Adipose tissue (tissue), 3 donors: ENCODE measurements around the gene GGT5. TPM values are rescaled to one million over a fixed set of nuclear protein-coding genes. Genes with fewer than 3 reads are reported as not detected.
"Not testable (repeated sequence)": the region's sequence is repeated elsewhere in the genome, so short reads cannot be mapped to it uniquely, and the experiment has no call there.

ENCODE experiments used
- H3K27ac ChIP-seq: one replicate; pipeline ENCODE4 v1.5.1; 2013; ENCODE audit warnings: low read depth, low read length
- WGBS, 3 donors: extraction: QIAGEN DNeasy Blood & Tissue Kit; methylation state at CpG; one replicate each; pipeline ENCODE4 v1.1.7; 2013; 5-methylcytosine and 5-hydroxymethylcytosine counted together
- polyA plus RNA-seq, 3 donors: library from polyadenylated mRNA; stranded (reverse); fragments of 200-250 nt; gene quantifications; one replicate each; pipeline ENCODE4 v1.2.3, GENCODE V29; 2013
- donor health status: healthy with polysubstance abuse.
- donor health status: Bipolar disorder and iron deficiency.
- donor health status: healthy.

The GGT5 gene
- polyA plus RNA-seq, 3 donors: 15.7 to 68.7 (median 51.3) TPM

DNA sequence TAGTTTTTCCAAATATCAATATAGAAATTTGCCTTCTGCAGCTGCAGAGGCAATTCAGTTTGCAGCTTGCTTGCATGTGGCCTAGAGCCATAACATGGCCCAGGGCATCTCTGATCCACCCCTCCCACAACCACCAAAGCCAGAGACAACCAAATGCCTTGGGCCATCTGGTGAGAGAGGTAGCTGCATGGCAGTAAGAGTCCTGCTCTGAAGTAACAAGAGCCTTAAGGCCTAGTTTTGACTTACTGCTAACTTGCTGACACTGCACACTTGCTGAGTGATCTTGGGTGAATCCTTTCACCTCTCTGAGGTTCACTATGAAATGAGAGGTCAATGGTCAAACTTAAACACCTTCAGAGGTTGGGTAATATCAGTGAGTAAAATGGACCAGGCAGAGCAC lies 20.9 kb upstream of the GGT5 start:
- no peak overlapping the region for H3K27ac ChIP-seq

DNA sequence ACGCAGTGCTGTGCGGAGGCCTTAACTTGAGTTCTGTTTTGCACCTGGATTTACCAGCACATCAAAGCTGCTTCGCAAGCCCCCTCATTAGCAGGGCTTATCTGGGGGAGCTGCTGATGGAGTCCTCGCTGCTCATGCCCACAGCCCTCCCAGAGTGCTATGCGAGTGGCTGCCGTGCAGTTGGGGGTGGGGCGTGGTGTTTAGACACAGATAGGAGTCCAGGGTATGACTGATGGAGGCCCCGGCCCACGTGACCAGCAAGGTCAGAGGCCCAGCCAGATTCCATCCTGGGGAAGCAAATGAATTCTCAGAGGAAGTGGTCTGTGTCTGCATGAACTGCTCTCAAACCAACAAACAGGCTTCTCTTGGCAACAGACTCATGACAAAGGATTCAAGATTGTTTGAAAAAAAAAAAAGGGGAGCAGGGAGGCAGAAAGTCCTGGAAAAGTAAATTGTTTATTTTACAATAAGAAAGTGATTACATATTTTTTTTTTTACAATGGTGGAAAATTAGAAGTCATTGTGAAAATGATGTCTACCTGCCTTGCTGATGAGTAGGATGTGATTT lies 19.5 kb upstream of the GGT5 start:
- WGBS, 3 donors: 67 to 86% (median 81%) methylated on average over 2 to 3 of the region's 9 CpGs
- H3K27ac ChIP-seq: not testable (repeated sequence)

DNA sequence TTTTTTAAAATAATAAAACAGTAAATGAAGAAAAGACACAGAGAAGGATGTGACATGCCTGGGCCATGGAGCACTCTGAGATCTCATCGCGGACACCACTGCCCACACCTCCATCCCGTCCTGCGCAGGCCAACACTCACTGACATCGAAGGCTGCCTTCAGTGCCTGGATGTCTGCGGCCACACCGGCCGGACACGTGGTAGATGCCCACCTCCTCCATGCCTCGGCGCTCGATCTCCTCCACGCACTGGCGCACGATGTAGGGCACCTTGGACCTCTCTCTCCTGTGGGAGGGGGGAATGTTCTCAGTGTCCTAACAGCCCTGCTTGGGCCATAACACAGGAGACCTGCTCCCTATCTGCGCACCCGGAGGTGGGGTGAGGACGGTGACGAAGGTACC lies 18.6 kb upstream of the GGT5 start:
- not testable (repeated sequence) for H3K27ac ChIP-seq
- WGBS, 3 donors: 96 to 97% (median 96%) methylated on average over 13 to 17 of the region's 19 CpGs

DNA sequence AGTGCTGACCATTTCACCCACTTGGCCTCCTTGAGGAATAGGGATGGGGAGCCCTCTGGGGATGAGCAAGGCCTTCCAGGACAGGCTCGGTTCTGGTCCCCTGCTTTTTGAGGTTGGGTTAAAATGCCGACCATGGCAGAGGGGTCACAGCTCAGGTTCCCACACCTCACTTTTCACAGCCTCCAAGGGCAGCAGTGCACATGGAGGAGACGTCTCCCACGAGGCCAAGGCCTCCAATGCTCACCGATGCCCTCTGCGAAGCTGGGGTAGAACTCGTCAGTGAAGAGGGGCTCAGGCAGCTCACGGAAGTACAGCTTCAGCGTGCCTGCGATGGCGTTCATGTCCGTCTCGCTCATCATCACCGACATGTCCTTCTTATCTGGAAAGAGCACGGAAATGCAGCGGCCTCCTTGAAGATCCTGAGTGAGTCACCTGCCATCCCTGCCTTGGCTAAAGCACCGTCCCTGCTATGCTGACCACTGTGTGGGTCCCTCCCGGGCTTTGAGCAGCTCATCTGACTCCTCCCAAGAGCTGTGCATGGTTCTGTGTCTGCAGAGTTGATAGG lies 17.4 kb upstream of the GGT5 start:
- 88 to 92% (median 91%) methylated on average over 18 of the region's 18 CpGs for WGBS, 3 donors
- H3K27ac ChIP-seq: not testable (repeated sequence)

DNA sequence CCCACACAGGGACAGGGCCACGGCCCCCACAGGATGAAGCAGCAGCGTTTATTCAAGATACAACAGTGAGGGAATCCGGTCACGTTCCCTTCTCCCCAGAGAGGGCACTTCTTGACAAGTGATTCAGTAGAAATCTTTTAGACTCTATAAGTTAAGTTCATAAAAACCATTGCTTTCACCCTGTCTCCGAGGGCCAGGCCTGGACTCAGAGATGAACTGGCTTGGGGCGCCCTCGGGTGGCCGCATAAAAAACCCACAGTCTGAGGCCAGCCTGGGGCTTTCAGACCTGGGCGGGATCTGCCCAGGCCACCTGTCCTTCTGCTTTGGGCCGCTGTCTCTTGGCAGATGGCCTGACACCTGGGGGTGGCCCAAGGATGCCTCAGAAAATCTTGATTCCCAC lies 14.6 kb upstream of the GGT5 start:
- H3K27ac ChIP-seq: not testable (repeated sequence)
- 0 to 15% (median 3%) methylated on average over 4 to 7 of the region's 10 CpGs for WGBS, 3 donors

DNA sequence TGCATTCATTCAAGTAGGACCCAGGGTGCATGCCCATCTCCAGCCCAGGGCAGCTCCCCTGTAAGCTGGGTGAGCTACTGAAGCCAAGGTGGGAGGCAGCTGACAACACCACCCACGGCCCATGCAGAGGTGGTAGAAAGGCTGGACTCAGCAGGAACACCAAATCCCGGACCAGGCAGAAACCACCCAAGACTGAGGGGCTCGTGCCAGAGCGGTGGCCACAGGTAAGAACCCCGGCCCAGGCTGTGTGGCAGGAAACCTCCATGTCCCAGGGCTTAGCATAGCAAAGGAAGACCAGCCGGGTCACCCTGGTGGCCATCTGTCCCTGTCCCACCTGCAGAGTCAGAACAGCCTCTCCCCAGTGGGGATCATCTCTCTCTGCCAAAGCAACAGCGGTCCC lies 11.9 kb upstream of the GGT5 start:
- whole genome bisulfite sequencing, 3 donors: 93 to 95% (median 94%) methylated on average over 6 of the region's 7 CpGs
- H3K27ac ChIP-seq: not testable (repeated sequence)

DNA sequence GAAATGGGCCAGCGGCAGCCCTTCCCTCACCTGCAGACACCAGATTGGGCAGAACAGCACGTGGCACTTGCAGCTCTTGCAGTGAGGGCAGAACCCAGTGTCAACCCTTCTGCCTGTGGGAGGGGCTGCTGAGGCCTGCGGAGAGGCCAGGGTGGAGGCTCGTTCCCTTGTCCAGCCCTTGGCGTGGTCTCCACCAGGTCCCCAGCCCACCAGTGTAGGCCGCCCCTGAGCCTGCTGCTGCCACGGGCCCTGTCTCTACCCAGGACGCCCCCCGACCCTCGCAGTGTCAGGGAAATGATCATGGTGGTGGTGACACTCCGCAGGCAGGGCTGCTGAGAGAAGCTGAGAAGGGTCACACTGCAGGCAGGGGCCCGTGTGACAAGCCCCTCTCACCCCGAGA lies 11.3 kb upstream of the GGT5 start:
- 88 to 95% (median 89%) methylated on average over 7 to 12 of the region's 13 CpGs for WGBS, 3 donors
- not testable (repeated sequence) for H3K27ac ChIP-seq

DNA sequence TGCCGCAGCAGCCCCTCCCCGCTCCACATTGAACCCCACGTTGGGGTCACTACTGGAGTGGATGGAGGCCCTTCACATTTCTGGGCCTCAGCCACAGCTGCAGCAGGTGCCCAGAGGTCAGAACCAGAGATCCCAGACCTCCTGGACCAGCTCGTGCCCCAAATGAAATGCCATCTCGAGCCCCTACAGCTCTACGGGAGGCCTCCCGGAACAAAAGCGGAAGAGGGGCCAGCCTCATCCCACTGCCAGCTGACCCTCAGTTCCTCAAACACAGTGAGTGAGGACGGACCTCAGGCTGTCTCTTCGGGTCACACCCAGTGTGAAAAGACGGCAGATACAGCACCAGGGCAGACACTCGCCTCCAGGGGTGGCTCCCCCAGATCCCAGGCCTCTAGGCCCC lies 8.2 kb upstream of the GGT5 start:
- not testable (repeated sequence) for H3K27ac ChIP-seq
- WGBS, 3 donors: 89 to 93% (median 92%) methylated on average over 11 to 12 of the region's 12 CpGs

DNA sequence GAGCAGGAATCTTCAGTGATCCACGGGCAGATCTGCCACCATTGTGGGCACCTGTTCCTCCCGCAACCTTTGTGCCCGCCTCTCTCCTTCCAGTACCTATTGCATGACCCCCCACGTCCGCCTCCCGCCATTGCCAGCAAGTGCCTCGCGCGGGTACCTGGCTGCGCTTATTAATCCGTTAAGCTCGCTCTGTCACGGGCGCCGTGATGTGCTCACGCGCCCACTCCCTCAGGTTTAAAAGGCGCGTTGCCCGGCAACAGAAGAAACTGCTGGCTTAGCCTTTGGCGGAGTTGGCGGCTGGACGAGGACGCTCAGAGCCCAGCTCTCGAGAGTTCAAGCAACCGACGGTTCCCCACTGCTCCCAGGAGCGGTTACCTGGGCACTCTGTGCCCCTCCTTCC lies 6.4 kb upstream of the GGT5 start:
- WGBS, 3 donors: 90 to 94% methylated on average over 7 to 19 of the region's 28 CpGs; no CpG with 5 or more reads in 1 of the 3 donors

DNA sequence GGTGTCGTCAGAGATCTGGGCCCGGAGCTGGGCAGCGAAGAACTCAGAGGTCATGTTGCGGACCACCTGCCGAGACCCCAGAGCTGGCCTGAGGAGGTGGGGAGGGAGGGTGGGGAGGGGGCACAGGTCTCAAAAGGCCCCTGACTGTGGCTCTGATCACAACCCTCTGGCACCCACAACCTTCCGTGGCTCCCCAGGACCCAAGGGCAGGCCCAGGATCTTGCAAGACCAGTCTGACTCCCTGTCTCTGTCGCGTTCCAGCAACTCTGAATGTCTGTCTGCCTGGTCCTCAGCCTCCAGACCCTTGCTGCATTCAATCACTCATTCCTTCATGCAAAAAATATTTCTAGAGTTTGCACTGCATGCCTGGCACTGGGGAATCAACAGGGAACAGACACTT lies 4.5 kb upstream of the GGT5 start:
- H3K27ac ChIP-seq: not testable (repeated sequence)
- 61 to 96% (median 92%) methylated on average over 3 to 7 of the region's 8 CpGs for WGBS, 3 donors

More for the DNA sequence above, 6.4 kb upstream of the GGT5 start:
- H3K27ac ChIP-seq: not testable (repeated sequence)

DNA sequence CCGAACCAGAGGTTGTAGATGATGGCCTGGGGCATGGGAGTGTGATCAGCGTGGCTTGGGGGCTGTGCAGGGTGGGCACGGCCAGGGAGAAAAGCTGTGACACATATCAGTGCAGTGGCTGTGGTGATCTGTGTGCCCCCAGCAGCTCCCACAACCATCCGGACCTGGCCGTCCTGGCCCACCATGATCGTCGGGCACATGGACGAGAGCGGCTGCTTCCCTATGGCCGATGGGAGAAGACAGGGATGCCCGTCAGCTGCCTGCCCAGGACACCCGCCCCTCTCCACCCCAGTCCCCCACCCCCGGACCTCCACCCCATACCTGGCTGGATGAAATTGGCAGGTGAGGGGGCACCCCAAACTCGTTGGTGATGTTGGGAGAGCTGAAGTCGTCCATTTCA lies 3.7 kb upstream of the GGT5 start:
- H3K27ac ChIP-seq: not testable (repeated sequence)
- 89 to 93% (median 92%) methylated on average over 8 to 15 of the region's 15 CpGs for WGBS, 3 donors

DNA sequence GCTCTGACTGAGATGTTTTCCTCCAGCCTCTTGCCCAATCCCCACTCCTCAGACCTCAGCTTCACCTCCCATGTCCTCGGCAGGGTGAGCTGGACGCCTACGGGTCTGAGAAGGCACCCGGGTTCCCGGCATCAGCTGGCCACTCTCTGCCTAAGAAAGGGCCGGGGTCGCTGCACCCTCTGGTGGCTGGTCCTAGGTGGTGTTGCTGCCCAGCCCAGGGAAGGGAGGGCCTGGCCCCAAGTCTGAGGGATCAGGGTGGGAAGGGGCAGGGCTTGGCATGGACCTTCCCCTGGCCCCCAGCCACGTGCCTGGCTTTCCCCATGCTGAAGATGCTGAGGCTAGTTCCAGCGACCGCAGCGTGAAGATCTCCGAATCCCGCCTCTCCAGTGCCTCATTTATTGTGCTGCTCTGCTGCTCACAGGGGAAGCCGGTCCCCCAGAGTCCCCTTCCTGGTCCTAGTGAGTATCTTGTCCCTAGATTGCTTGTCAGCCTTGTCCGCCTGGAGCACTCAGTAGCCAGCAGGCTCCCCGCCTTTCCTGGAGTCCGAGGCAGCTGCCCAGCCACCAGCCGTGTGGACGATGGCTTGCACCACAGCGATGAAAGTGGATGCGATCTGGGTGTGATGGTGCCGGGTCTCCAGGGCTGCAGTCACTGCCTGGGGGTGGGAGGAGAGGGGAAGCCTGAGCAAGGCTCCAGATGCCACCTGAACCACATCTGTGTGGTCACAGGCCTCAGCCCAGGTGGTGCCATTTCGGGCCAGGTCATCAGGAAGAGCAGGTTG lies 2.9 kb upstream of the GGT5 start:
- 26 to 48% (median 38%) methylated on average over 21 to 23 of the region's 23 CpGs for WGBS, 3 donors
- H3K27ac ChIP-seq: no peak overlapping the region

DNA sequence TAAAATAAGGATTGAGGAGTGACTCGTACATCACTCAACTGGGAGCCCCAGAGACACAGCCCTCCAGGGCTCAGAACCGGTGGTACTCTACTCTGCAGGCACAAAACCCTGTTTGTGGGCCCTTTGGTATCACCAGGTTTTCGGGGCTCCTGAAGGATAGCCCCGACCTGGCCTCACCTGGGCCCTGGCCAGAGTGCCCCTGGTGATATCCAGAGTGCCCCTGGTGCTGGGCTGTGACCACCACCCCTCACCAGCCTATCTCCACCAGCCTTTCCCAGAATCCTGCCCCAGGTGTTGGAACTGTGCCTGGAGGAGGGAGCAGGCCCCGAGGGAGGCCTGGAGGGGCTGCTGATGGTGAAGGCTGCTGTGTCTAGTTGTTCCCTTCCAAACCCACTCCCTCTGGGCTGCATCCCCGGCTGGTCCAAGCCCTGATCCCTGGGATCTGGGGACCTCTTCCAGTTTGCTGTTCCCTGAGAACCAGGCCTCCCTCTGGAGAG lies 2.2 kb upstream of the GGT5 start:
- 63 to 79% (median 63%) methylated on average over 6 of the region's 6 CpGs for WGBS, 3 donors
- peak overlapping the region; percentile 51 for H3K27ac ChIP-seq

DNA sequence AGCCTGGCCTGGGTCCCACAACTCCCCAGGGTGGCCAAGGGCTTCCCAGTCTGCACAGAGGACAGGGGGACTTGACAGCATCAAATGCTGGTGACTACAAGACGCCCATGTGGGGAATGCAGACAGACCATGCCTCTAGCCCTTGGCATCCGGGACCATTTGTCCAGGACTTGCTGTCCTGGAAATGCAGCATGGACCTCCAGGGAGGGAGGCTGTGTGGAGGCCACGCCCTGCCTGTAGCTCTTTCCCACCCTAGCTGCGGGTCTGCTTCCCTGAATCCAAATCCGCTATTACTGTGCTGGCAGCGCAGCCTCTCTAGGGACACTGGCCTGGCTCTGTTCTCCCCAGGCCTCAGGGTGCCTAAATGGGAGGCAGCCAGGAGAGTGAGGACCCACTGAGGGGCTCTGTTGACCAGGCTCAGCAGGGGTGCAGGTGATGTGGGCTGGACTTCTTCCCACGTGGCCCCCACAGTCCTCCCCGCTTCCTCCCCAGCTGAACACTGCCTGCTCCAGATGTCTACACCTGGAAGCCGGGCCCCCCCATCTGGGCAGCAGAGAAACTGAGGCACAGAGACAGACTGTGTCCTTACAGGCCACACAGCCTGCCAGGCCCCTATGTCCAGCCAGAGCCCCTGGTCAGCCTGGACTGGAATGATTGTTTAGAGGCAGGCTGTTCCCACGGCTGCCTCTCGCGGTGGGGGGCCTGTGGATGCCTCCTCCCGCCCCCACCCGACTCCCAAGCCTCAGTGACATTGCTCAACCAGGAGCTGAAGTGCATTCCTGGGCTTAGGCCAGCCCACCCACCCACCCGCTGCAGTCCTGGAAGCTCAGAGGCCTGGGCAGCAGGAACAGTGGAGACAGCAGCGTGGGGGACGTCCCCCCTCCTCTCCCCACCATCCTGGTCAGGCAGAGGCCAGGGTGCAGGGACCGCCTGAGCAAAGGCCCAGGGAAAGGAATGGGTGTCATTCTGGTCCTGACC lies 991 bp upstream of the GGT5 start:
- 51 to 76% (median 51%) methylated on average over 15 to 18 of the region's 18 CpGs for WGBS, 3 donors

DNA sequence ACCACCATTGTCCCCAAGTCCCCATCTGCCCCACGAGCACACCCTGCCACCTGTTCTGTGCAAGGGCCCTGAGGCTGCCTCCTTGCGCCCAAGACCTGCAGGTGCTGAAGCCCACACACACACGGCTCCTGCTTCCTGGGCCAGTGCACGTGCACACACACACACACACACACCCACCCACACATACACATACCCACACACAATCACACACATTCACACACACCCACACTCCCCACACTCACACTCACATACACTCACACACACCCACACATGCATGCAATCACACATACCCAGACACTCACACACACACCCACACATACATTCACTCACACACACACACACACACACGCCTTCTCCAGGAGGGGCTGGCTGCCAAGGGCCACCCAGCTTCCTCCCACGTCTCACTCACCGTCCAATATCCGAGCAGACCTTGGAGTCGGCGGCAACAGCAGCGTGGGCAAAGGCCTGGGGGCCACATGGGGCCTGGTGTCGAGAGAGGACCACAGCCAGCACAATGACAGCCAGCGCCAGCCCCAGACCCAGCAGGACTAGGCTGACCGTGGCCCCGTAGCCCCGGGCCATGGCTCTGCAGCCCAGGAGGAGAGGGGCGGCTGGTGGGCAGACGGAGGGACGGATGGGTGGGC lies 616 bp downstream of the GGT5 start:
- no peak overlapping the region for H3K27ac ChIP-seq
- WGBS, 3 donors: 35 to 44% (median 37%) methylated on average over 18 to 19 of the region's 19 CpGs

More for the DNA sequence above, 991 bp upstream of the GGT5 start:
- peak overlapping the region; percentile 22 for H3K27ac ChIP-seq

DNA sequence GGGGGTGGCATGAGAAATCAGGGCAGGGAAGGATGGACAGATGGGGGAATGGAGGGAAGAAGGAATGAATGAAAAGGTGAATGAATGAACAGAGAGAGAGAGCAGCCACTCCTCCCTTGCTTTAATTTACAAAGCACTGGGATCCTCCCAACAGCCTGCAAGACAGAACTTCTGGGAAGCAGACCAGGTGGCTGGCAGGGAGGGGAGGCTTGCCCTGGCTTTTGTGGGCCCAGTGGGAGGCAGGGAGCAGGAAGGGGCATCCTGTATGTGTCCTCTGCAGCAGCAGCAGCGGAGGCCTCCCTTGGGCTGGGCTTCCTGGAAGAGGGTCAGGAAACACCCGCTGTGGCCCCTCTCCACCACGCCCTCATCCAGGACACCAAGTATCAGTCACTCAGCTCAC lies 1.5 kb downstream of the GGT5 start:
- WGBS, 3 donors: 26 to 50% (median 29%) methylated on average over 2 to 3 of the region's 3 CpGs
- not testable (repeated sequence) for H3K27ac ChIP-seq

DNA sequence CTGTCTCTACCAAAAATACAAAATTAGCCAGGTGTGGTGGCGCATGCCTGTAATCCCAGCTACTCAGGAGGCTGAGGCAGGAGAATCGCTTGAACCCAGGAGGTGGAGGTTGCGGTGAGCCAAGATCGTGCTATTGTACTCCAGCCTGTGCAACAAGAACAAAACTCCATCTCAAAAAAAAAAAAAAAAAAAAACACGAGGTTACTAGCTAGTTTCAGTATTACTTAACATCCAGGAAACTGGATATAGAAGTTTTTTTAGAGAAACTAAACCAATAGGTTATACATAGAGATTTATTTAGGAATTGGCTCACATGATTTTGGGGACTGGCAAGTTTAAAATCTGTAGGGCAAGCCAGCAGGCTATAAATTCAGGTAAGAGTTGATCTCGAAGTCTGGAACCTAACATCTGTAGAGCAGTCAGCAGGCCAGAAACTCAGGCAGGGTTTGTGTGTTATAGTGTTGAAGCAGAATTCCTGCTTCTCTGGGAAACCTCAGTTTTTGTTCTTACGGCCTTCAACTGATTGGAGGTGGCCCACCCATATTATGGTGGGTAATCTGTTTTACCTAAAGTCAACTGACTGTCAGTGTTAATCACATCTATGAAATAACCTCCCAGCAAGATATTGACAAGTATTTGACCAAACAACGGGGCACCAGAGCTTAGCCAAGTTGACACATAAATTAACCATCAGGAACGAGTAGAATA lies 3.7 kb downstream of the GGT5 start:
- 81 to 89% (median 83%) methylated on average over 9 of the region's 9 CpGs for WGBS, 3 donors
- H3K27ac ChIP-seq: not testable (repeated sequence)

DNA sequence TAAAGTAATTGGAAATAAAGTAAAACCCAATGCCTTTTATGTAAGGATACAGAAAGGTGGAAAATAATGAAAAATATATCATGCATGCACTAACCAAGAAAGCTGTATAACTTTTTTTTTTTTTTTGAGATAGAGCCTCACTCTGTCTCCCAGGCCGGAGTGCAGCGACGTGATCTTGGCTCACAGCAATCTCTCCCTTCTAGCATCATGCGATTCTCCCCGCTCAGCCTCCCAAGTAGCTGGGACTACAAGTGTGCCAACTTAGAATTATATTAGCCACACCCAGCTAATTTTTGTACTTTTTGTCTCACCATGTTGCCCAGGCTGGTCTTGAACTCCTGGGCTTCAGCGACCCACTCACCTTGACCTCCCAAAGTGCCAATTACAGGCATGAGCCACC lies 4.5 kb downstream of the GGT5 start:
- WGBS, 3 donors: 75 to 92% (median 80%) methylated on average over 6 of the region's 6 CpGs

More for the DNA sequence above, 4.5 kb downstream of the GGT5 start:
- H3K27ac ChIP-seq: no peak overlapping the region
